Tibial artery (tissue), 4 donors: ENCODE data around the gene PPP2R1B.

Experiments used
- DNase-seq, 2 donors: peaks; one replicate each; pipeline ENCODE4 v3.0.0-alpha.2; 2019
- H3K27ac ChIP-seq, 2 donors: fragments of 200-600 bp; sonication (generic) in 1 of 2; 1 replicate in 1 of 2; 2 replicates in 1 of 2; pipeline ENCODE4 v1.5.1; 2018 to 2019; ENCODE audit warnings: mild to moderate bottlenecking in 1 of 2
- H3K27me3 ChIP-seq, 2 donors: fragments of 200-600 bp; sonication (generic) in 1 of 2; one replicate each; pipeline versions ENCODE4 v1.5.1 to v1.6.0; 2016 to 2019
- H3K36me3 ChIP-seq, 3 donors: fragments of 200-600 bp; sonication (generic) in 2 of 3; one replicate each; pipeline ENCODE4 v1.5.1; 2016 to 2019; ENCODE audit warnings: mild to moderate bottlenecking in 2 of 3
- H3K4me1 ChIP-seq, 4 donors: fragments of 200-600 bp; sonication (generic) in 2 of 4; 1 replicate in 3 of 4; 2 replicates in 1 of 4; pipeline ENCODE4 v1.5.1; 2016 to 2019
- H3K4me3 ChIP-seq, 2 donors: fragments of 200-600 bp; sonication (generic) in 1 of 2; 1 replicate in 1 of 2; 2 replicates in 1 of 2; pipeline ENCODE4 v1.5.1; 2018 to 2019; ENCODE audit warnings: mild to moderate bottlenecking in 2 of 2
- H3K9me3 ChIP-seq, 3 donors: fragments of 200-600 bp; sonication (generic) in 1 of 3; one replicate each; pipeline ENCODE4 v1.5.1; 2016 to 2019
- CTCF ChIP-seq, 2 experiments: fragments of 200-600 bp in 1 of 2; fragments of 450-650 bp in 1 of 2; IDR thresholded peaks; one replicate each; pipeline ENCODE4 v1.5.1; 2017 to 2019; ENCODE audit warnings: antibody characterized with exemption in 2 of 2, mild to moderate bottlenecking in 1 of 2, moderate library complexity in 1 of 2
- intact Hi-C: fragments of 100-400 bp; cut with DNase I; formaldehyde crosslinking; loops from one replicate; pipeline ENCODE4 v1.15.0; 2023; ENCODE audit warnings: low total_unique reads

The PPP2R1B gene

GRCh38 chr11:111811445-111811844, 45.3 kb upstream of the PPP2R1B start:
- H3K36me3 ChIP-seq, result peaks cover 22 to 36% (median 28%) of the 10 kb centered on the region in 3 donors
- H3K4me3 ChIP-seq, result no peak overlapping the region
- no peak for TF ChIP-seq CTCF (IDR thresholded peaks at IDR 0.05)
- H3K27ac ChIP-seq, result no peak overlapping the region
- no peak for DNase-seq
- H3K27me3 ChIP-seq, result no peaks in the 10 kb centered on the region
- H3K9me3 ChIP-seq, result no peaks in the 10 kb centered on the region
- intact Hi-C loops, result no loop called here
- peaks cover 0 to 15% (median 3%) of the 10 kb centered on the region in 4 donors for H3K4me1 ChIP-seq

- DNase-seq, result no peak
- Histone ChIP-seq H3K27me3 (no peaks in the 10 kb centered on the region), H3K36me3 (peaks cover 22 to 56% (median 49%) of the 10 kb centered on the region in 3 donors), H3K27ac (no peak overlapping the region), H3K4me1 (peaks cover 0 to 2% (median 0%) of the 10 kb centered on the region in 4 donors), H3K9me3 (no peaks in the 10 kb centered on the region), H3K4me3 (no peak overlapping the region)
- no peak for TF ChIP-seq CTCF (IDR thresholded peaks at IDR 0.05)
- intact Hi-C loops, result no loop called here
Observed at GRCh38 chr11:111808834-111809233, 42.6 kb upstream of the PPP2R1B start.

- Histone ChIP-seq H3K4me3 (no peak overlapping the region), H3K4me1 (no peaks in the 10 kb centered on the region), H3K36me3 (peaks cover 25 to 62% (median 50%) of the 10 kb centered on the region in 3 donors), H3K27me3 (no peaks in the 10 kb centered on the region), H3K27ac (no peak overlapping the region), H3K9me3 (no peaks in the 10 kb centered on the region)
- DNase-seq, result no peak
- intact Hi-C loops, result no loop called here
- no peak for TF ChIP-seq CTCF (IDR thresholded peaks at IDR 0.05)
Observed at GRCh38 chr11:111808063-111808588, 41.9 kb upstream of the PPP2R1B start.

GRCh38 chr11:111807076-111807475, 40.9 kb upstream of the PPP2R1B start:
- DNase-seq, result no peak
- Histone ChIP-seq H3K27ac (no peak overlapping the region), H3K9me3 (no peaks in the 10 kb centered on the region), H3K27me3 (no peaks in the 10 kb centered on the region), H3K36me3 (peaks cover 31 to 70% (median 57%) of the 10 kb centered on the region in 3 donors), H3K4me3 (no peak overlapping the region), H3K4me1 (no peaks in the 10 kb centered on the region)
- TF ChIP-seq CTCF (IDR thresholded peaks at IDR 0.05), result no peak
- intact Hi-C loops, result no loop called here

- no peaks in the 10 kb centered on the region for H3K27me3 ChIP-seq
- TF ChIP-seq CTCF (IDR thresholded peaks at IDR 0.05), result no peak
- DNase-seq, result no peak
- peaks cover 14 to 43% (median 41%) of the 10 kb centered on the region in 3 donors for H3K36me3 ChIP-seq
- intact Hi-C loops, result no loop called here
- H3K4me3 ChIP-seq, result no peak overlapping the region
- H3K9me3 ChIP-seq, result no peaks in the 10 kb centered on the region
- H3K27ac ChIP-seq, result no peak overlapping the region
- no peaks in the 10 kb centered on the region for H3K4me1 ChIP-seq
Observed at GRCh38 chr11:111801135-111801534, 34.9 kb upstream of the PPP2R1B start.

GRCh38 chr11:111798279-111798678, 32.1 kb upstream of the PPP2R1B start:
- no peak for TF ChIP-seq CTCF (IDR thresholded peaks at IDR 0.05)
- intact Hi-C loops, result no loop called here
- no peak overlapping the region for H3K4me3 ChIP-seq

More at GRCh38 chr11:111798279-111798678, 32.1 kb upstream of the PPP2R1B start:
- Histone ChIP-seq H3K27me3 (no peaks in the 10 kb centered on the region), H3K36me3 (peaks cover 13 to 24% (median 20%) of the 10 kb centered on the region in 3 donors), H3K9me3 (no peaks in the 10 kb centered on the region), H3K27ac (no peak overlapping the region), H3K4me1 (no peaks in the 10 kb centered on the region)
- DNase-seq, result no peak
